ENCODE data around the gene AP2B1.

The AP2B1 gene

GRCh38 chr17:35729405-35729833, 142.3 kb downstream of the AP2B1 start:
- no peak for DNase-seq (ENCODE audit: low read depth)
- TF ChIP-seq, protein P1, sequence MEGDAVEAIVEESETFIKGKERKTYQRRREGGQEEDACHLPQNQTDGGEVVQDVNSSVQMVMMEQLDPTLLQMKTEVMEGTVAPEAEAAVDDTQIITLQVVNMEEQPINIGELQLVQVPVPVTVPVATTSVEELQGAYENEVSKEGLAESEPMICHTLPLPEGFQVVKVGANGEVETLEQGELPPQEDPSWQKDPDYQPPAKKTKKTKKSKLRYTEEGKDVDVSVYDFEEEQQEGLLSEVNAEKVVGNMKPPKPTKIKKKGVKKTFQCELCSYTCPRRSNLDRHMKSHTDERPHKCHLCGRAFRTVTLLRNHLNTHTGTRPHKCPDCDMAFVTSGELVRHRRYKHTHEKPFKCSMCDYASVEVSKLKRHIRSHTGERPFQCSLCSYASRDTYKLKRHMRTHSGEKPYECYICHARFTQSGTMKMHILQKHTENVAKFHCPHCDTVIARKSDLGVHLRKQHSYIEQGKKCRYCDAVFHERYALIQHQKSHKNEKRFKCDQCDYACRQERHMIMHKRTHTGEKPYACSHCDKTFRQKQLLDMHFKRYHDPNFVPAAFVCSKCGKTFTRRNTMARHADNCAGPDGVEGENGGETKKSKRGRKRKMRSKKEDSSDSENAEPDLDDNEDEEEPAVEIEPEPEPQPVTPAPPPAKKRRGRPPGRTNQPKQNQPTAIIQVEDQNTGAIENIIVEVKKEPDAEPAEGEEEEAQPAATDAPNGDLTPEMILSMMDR (IDR thresholded peaks at IDR 0.05; ENCODE audit: low read length, missing control alignments) = no peak
- no peak overlapping the region for H3K4me3 ChIP-seq (replicated peaks; ENCODE audit: low read depth, low read length)

GRCh38 chr17:35730400-35731005, 143.4 kb downstream of the AP2B1 start:
- H3K4me3 ChIP-seq (replicated peaks; ENCODE audit: low read depth, low read length) = no peak overlapping the region
- no peak for DNase-seq (ENCODE audit: low read depth)
- TF ChIP-seq, protein P1 (IDR thresholded peaks at IDR 0.05; ENCODE audit: low read length, missing control alignments) = no peak

GRCh38 chr17:35731239-35731916, 144.3 kb downstream of the AP2B1 start, which contains the start of gene RASL10B:
TSS of gene RASL10B (plus strand) at chr17:35731639. CDS start at chr17:35735185, 3,546 bp downstream.
- peak within 1 kb of the TSS; percentile 51 for H3K4me3 ChIP-seq (replicated peaks; ENCODE audit: low read depth, low read length)
- DNase-seq (ENCODE audit: low read depth) = peak; percentile 34
- TF ChIP-seq, protein P1 (IDR thresholded peaks at IDR 0.05; ENCODE audit: low read length, missing control alignments) = no peak

- H3K4me3 ChIP-seq (replicated peaks; ENCODE audit: low read depth, low read length) = peak overlapping the region; percentile 51
- DNase-seq (ENCODE audit: low read depth) = no peak
- TF ChIP-seq, protein P1 (IDR thresholded peaks at IDR 0.05; ENCODE audit: low read length, missing control alignments) = no peak
Observed at GRCh38 chr17:35731917-35732805, 145.0 kb downstream of the AP2B1 start.

DNA sequence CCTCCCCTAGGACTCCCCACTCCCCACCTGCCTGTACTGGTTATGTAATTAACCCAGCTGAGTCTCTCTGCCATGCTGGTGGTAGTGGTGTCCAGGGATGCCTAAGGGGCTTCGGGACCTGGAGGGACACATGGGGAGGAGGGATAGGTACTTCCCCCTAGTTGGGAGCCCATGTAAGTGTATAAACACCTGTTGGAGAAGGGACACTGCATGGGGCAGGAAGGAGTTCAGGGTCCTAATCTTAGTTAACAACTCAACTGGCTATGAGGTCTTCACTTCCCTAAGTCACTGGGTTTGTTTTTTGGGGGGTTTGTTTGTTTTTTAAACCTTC, 145.6 kb downstream of the AP2B1 start:
- H3K4me3 ChIP-seq (replicated peaks; ENCODE audit: low read depth, low read length) = no peak overlapping the region
- no peak for DNase-seq (ENCODE audit: low read depth)
- TF ChIP-seq, protein P1 (IDR thresholded peaks at IDR 0.05; ENCODE audit: low read length, missing control alignments) = no peak

- TF ChIP-seq, protein P1 (IDR thresholded peaks at IDR 0.05; ENCODE audit: low read length, missing control alignments) = no peak
- no peak overlapping the region for H3K4me3 ChIP-seq (replicated peaks; ENCODE audit: low read depth, low read length)
Observed at GRCh38 chr17:35733366-35733765, 146.2 kb downstream of the AP2B1 start.

More at GRCh38 chr17:35733366-35733765, 146.2 kb downstream of the AP2B1 start:
- no peak for DNase-seq (ENCODE audit: low read depth)
